Stimulated activated CD8-positive, alpha-beta memory T cell treated with anti-CD3 and anti-CD28 coated beads, Interleukin-4, amount 100 ng/mL, for 1 hour (primary cell): ENCODE measurements around the gene KCNN4.

Experiments used
- DNase-seq, 2 donors: peaks; one replicate each; pipeline ENCODE4 v3.0.0-alpha.2; 2020; ENCODE audit warnings: low read depth in 2 of 2, low spot score in 1 of 2

Gene KCNN4

GRCh38 chr19:43751466-43752220 is 29.1 kb downstream of the KCNN4 start:
- no peak for DNase-seq

GRCh38 chr19:43749898-43750297 is 30.9 kb downstream of the KCNN4 start:
- DNase-seq: no peak

- DNase-seq: no peak
Measured at GRCh38 chr19:43749152-43749551, 31.6 kb downstream of the KCNN4 start.

- DNase-seq: no peak
Measured at GRCh38 chr19:43748685-43749084, 32.1 kb downstream of the KCNN4 start.

GRCh38 chr19:43748205-43748594 is 32.6 kb downstream of the KCNN4 start:
- DNase-seq: no peak

GRCh38 chr19:43747557-43748204 is 33.1 kb downstream of the KCNN4 start:
- no peak for DNase-seq

- no peak for DNase-seq
Measured at GRCh38 chr19:43743059-43743458, 37.7 kb downstream of the KCNN4 start.

- no peak for DNase-seq
Measured at GRCh38 chr19:43741075-43741825, 39.5 kb downstream of the KCNN4 start.

GRCh38 chr19:43739439-43740235 is 41.1 kb downstream of the KCNN4 start:
- no peak for DNase-seq

GRCh38 chr19:43738780-43739211 is 42.0 kb downstream of the KCNN4 start:
- no peak for DNase-seq

GRCh38 chr19:43735957-43736356 is 44.8 kb downstream of the KCNN4 start:
- no peak for DNase-seq

GRCh38 chr19:43735013-43735412 is 45.8 kb downstream of the KCNN4 start:
- no peak for DNase-seq

- DNase-seq: no peak
Measured at GRCh38 chr19:43731846-43732245, 48.9 kb downstream of the KCNN4 start.

GRCh38 chr19:43731346-43731745 is 49.4 kb downstream of the KCNN4 start:
- DNase-seq: no peak

GRCh38 chr19:43729919-43730318 is 50.9 kb downstream of the KCNN4 start:
- no peak for DNase-seq

GRCh38 chr19:43727593-43727853 is 53.2 kb downstream of the KCNN4 start:
- no peak for DNase-seq

GRCh38 chr19:43726736-43727592 is 53.8 kb downstream of the KCNN4 start:
- DNase-seq: no peak

GRCh38 chr19:43725468-43725867 is 55.3 kb downstream of the KCNN4 start:
- no peak for DNase-seq

- DNase-seq: no peak
Measured at GRCh38 chr19:43724896-43725295, 55.9 kb downstream of the KCNN4 start.

- no peak for DNase-seq
Measured at GRCh38 chr19:43723588-43723987, 57.2 kb downstream of the KCNN4 start.
